ENCODE measurements around the gene PLS1. TPM values are rescaled to one million over a fixed set of nuclear protein-coding genes. Genes with fewer than 3 reads are reported as not detected.

Gene PLS1
- total RNA-seq, 2 experiments from 2014 or later: 2.1 to 2.6 TPM

DNA sequence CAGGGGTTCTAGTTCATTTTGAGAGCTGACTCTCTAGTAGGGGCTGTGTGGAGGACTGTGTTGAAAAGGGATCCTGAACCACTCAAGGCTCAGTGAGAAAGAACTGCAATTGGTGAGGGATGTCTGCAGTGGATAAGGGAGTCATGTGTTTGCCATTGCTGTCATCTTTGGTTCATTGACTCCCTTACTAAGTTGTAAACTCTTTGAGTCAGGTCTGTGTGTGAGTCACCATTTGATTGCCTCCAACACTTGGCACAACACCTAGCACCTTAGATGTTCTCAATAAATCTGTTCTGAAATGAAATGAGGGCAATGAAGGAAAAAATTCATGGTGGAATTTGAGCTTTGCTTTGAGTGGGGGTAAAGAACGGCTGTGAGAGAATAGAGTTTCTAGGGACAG is 51.7 kb downstream of the PLS1 start:
- Mint-ChIP-seq H3K4me3 (no peak overlapping the region), H3K27ac (no peak overlapping the region), H3K4me1 (no peaks in the 10 kb centered on the region), H3K27me3 (no peaks in the 10 kb centered on the region), H3K9me3 (no peaks in the 10 kb centered on the region), H3K36me3 (ENCODE audit: low read depth) (no peaks in the 10 kb centered on the region)
- DNase-seq: no peak
- CTCF ChIA-PET: interaction anchor here (1.1 kb wide), 1 partner anchor 28 kb away, joined by 3 read pairs; no protein-coding TSS in a partner anchor
- POLR2A ChIA-PET: no interaction called here

DNA sequence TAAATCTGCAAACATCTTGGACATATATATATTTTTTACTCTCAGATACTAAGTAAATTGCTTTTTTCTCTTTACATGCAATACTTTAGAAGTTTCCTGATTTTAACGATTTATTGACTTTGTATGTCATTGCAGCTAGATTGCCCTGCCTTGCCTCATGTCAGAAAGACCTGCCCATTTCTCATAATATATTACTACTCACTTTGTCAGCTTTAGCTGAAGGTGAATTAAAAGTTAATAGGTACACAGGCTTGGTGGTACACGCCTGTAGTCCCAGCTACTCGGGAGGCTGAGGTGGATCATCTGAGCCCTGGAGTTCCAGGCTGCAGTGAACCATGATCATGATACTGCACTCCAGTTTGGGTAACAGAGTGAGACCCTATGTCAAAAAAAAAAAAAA is 52.8 kb downstream of the PLS1 start:
- Mint-ChIP-seq H3K27me3 (no peaks in the 10 kb centered on the region), H3K36me3 (ENCODE audit: low read depth) (no peaks in the 10 kb centered on the region), H3K27ac (no peak overlapping the region), H3K4me1 (no peaks in the 10 kb centered on the region), H3K9me3 (no peaks in the 10 kb centered on the region), H3K4me3 (no peak overlapping the region)
- ChIA-PET POLR2A (no interaction called here), CTCF (interaction anchor here (0.7 kb wide), 1 partner anchor 818 kb away, joined by 3 read pairs; no protein-coding TSS in a partner anchor)
- no peak for DNase-seq

DNA sequence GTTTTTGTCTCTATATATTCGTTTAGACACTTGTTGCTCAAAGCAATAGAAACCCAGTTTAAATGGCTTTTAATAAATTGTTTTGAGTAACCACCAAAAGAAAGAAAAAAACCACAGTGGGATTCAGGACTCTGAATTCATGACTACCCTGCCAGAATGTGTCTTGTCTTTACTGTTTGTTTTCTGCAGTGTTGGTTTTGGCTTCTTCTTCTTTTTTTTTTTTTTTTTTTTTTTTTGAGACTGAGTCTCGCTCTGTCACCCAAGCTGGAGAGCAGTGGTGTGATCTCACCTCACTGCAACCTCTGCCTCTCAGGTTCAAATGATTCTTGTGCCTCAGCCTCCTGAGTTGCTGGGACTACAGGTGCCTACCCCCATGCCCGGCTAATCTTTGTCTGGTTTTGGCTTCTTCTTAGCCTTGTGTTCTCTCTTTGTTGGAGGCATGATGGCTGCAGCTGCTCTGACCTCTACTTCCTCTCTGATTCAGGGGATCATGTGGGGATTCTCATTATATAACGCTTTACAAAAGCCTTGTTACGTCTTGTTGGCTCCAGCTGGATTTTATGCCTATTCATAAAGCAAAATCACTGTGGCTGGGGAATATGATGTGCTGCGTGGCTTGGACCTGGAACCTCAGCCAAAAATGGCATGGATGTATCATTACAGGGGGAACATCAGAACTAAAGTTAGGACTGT is 54.0 kb downstream of the PLS1 start:
- ChIA-PET CTCF (interaction anchor here (0.6 kb wide), 1 partner anchor 127 kb away, joined by 3 read pairs; no protein-coding TSS in a partner anchor), POLR2A (no interaction called here)
- Mint-ChIP-seq H3K27ac (no peak overlapping the region), H3K9me3 (no peaks in the 10 kb centered on the region), H3K4me3 (no peak overlapping the region), H3K27me3 (no peaks in the 10 kb centered on the region), H3K4me1 (no peaks in the 10 kb centered on the region), H3K36me3 (ENCODE audit: low read depth) (no peaks in the 10 kb centered on the region)
- no peak for DNase-seq

GRCh38 chr3:142651711-142652110 is 55.5 kb downstream of the PLS1 start:
- Mint-ChIP-seq H3K36me3 (ENCODE audit: low read depth) (no peaks in the 10 kb centered on the region), H3K27ac (no peak overlapping the region), H3K9me3 (no peaks in the 10 kb centered on the region), H3K4me1 (no peaks in the 10 kb centered on the region), H3K4me3 (no peak overlapping the region), H3K27me3 (no peaks in the 10 kb centered on the region)
- POLR2A ChIA-PET: no interaction called here
- CTCF ChIA-PET: interaction anchor here (0.7 kb wide), 1 partner anchor 55 kb away, joined by 7 read pairs; no protein-coding TSS in a partner anchor
- no peak for DNase-seq

- CTCF ChIA-PET: interaction anchor here (1.3 kb wide), 1 partner anchor 176 kb away, joined by 3 read pairs; no protein-coding TSS in a partner anchor
- DNase-seq: no peak
- Mint-ChIP-seq H3K27me3 (no peaks in the 10 kb centered on the region), H3K4me1 (no peaks in the 10 kb centered on the region), H3K4me3 (no peak overlapping the region), H3K9me3 (no peaks in the 10 kb centered on the region), H3K36me3 (ENCODE audit: low read depth) (no peaks in the 10 kb centered on the region), H3K27ac (no peak overlapping the region)
- POLR2A ChIA-PET: no interaction called here
Observed at GRCh38 chr3:142652826-142653292, 56.7 kb downstream of the PLS1 start.

DNA sequence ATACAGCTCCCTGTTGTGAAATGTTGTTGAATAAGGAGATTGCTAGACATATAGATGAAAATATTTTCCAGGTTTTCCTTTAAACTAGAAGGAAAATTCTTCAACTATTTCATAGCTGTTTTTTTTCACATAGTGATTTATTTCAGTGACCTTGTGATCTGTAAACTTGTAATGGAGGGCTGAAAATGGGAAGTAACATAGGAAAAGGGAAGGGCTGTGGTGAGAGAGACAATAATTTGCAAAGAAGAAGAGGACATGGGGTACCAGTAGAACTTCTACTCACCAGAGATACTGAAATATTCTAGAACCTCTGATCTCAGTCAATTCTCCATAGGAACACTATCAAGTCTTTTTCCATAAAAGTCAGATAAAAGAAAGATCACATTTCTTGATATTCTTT is 60.4 kb downstream of the PLS1 start:
- CTCF ChIA-PET: no interaction called here
- no peaks in the 10 kb centered on the region for H3K9me3 Mint-ChIP-seq
- H3K27ac Mint-ChIP-seq: no peak overlapping the region
- H3K4me3 Mint-ChIP-seq: no peak overlapping the region
- DNase-seq: no peak
- POLR2A ChIA-PET: interaction anchor here (0.5 kb wide), 1 partner anchor 32 kb away, joined by 3 read pairs; no protein-coding TSS in a partner anchor
- no peaks in the 10 kb centered on the region for H3K4me1 Mint-ChIP-seq
- H3K36me3 Mint-ChIP-seq (ENCODE audit: low read depth): no peaks in the 10 kb centered on the region
- no peaks in the 10 kb centered on the region for H3K27me3 Mint-ChIP-seq

GRCh38 chr3:142657033-142657432 is 60.8 kb downstream of the PLS1 start:
- Mint-ChIP-seq H3K27ac (no peak overlapping the region), H3K4me3 (no peak overlapping the region), H3K4me1 (no peaks in the 10 kb centered on the region), H3K36me3 (ENCODE audit: low read depth) (no peaks in the 10 kb centered on the region), H3K9me3 (no peaks in the 10 kb centered on the region), H3K27me3 (no peaks in the 10 kb centered on the region)
- DNase-seq: no peak
- CTCF ChIA-PET: no interaction called here
- POLR2A ChIA-PET: interaction anchor here (0.5 kb wide), 1 partner anchor 33 kb away, joined by 3 read pairs; no protein-coding TSS in a partner anchor

DNA sequence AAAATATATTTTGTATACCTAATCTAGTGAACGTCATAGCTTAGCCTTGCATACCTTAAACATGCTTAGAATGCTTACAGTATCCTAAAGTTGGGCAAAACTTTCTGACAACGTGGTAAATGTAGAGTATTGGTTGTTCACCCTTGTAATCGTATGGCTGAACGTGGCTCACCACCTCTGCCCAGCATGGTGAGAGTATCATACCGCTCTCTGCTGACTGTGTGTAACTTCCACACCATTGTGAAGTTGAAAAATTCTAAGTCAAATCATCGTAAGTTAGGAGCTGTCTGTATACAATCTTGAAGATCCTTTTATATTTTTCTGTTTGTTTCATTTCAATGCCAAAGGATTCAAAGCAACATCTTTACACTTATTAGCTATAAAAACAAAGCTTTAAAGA is 64.2 kb downstream of the PLS1 start:
- H3K4me1 Mint-ChIP-seq: no peaks in the 10 kb centered on the region
- DNase-seq: no peak
- H3K27me3 Mint-ChIP-seq: no peaks in the 10 kb centered on the region
- POLR2A ChIA-PET: no interaction called here
- no peak overlapping the region for H3K4me3 Mint-ChIP-seq
- H3K36me3 Mint-ChIP-seq (ENCODE audit: low read depth): no peaks in the 10 kb centered on the region
- H3K9me3 Mint-ChIP-seq: no peaks in the 10 kb centered on the region
- CTCF ChIA-PET: no interaction called here
- H3K27ac Mint-ChIP-seq: no peak overlapping the region

- Mint-ChIP-seq H3K27me3 (no peaks in the 10 kb centered on the region), H3K36me3 (ENCODE audit: low read depth) (no peaks in the 10 kb centered on the region), H3K4me1 (no peaks in the 10 kb centered on the region), H3K27ac (no peak overlapping the region), H3K4me3 (no peak overlapping the region), H3K9me3 (no peaks in the 10 kb centered on the region)
- POLR2A ChIA-PET: no interaction called here
- DNase-seq: no peak
- CTCF ChIA-PET: no interaction called here
Observed at GRCh38 chr3:142660893-142661292, 64.7 kb downstream of the PLS1 start.

- DNase-seq: no peak
- Mint-ChIP-seq H3K27me3 (no peaks in the 10 kb centered on the region), H3K9me3 (no peaks in the 10 kb centered on the region), H3K4me1 (no peaks in the 10 kb centered on the region), H3K4me3 (no peak overlapping the region), H3K27ac (no peak overlapping the region), H3K36me3 (ENCODE audit: low read depth) (no peaks in the 10 kb centered on the region)
- ChIA-PET CTCF (no interaction called here), POLR2A (no interaction called here)
Observed at GRCh38 chr3:142663865-142664264, 67.7 kb downstream of the PLS1 start.

DNA sequence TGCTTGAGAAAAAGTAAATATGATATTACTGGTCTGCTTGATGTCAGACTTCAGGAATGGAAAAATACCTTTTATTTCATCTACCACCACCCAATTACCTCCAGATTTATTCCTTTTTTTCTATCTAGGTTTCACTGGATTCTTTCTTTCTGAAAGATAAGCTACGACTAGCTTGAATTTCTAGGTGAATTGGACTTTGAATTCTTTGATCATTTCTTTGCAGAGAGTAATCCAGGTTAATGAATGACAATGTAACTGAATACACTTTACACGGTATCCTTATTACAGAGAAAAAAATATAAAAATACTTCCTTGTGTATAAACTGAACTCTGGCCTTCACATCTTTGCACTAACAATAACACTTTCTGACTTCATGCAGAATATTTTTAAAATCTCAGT is 68.1 kb downstream of the PLS1 start:
- ChIA-PET CTCF (no interaction called here), POLR2A (no interaction called here)
- Mint-ChIP-seq H3K4me3 (no peak overlapping the region), H3K27me3 (no peaks in the 10 kb centered on the region), H3K4me1 (no peaks in the 10 kb centered on the region), H3K27ac (no peak overlapping the region), H3K9me3 (no peaks in the 10 kb centered on the region), H3K36me3 (ENCODE audit: low read depth) (no peaks in the 10 kb centered on the region)
- no peak for DNase-seq

GRCh38 chr3:142664819-142665218 is 68.6 kb downstream of the PLS1 start:
- H3K27ac Mint-ChIP-seq: no peak overlapping the region
- no peak for DNase-seq
- ChIA-PET CTCF (interaction anchor here (0.6 kb wide), 1 partner anchor 582 kb away, joined by 3 read pairs; no protein-coding TSS in a partner anchor), POLR2A (no interaction called here)
- no peaks in the 10 kb centered on the region for H3K27me3 Mint-ChIP-seq
- H3K36me3 Mint-ChIP-seq (ENCODE audit: low read depth): no peaks in the 10 kb centered on the region
- no peaks in the 10 kb centered on the region for H3K9me3 Mint-ChIP-seq
- no peak overlapping the region for H3K4me3 Mint-ChIP-seq
- no peaks in the 10 kb centered on the region for H3K4me1 Mint-ChIP-seq

GRCh38 chr3:142670120-142670519 is 73.9 kb downstream of the PLS1 start:
- no peak overlapping the region for H3K4me3 Mint-ChIP-seq
- no peak overlapping the region for H3K27ac Mint-ChIP-seq
- DNase-seq: no peak
- H3K36me3 Mint-ChIP-seq (ENCODE audit: low read depth): no peaks in the 10 kb centered on the region
- ChIA-PET POLR2A (no interaction called here), CTCF (no interaction called here)
- H3K27me3 Mint-ChIP-seq: no peaks in the 10 kb centered on the region
- H3K9me3 Mint-ChIP-seq: no peaks in the 10 kb centered on the region
- H3K4me1 Mint-ChIP-seq: no peaks in the 10 kb centered on the region

DNA sequence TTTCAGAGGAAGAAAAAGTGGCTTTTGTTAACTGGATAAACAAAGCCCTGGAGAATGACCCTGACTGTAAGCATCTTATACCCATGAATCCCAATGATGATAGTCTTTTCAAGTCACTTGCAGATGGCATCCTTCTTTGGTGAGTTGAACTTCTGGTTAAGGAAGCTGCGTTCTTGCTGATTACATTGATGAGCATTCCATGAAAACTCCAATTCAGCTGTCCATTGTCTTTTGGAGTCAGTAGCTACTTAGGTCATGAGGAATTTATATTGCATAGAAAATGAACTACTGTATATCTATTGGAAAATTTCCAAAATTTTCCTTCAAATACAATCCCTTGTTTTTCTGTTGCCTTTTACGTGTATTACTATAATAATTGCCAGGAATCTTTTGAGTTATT is 80.0 kb downstream of the PLS1 start:
- H3K4me1 Mint-ChIP-seq: no peaks in the 10 kb centered on the region

More for the DNA sequence above, 80.0 kb downstream of the PLS1 start:
- ChIA-PET CTCF (interaction anchor here (0.5 kb wide), 1 partner anchor 109 kb away, joined by 3 read pairs; no protein-coding TSS in a partner anchor), POLR2A (no interaction called here)
- H3K27me3 Mint-ChIP-seq: no peaks in the 10 kb centered on the region
- no peaks in the 10 kb centered on the region for H3K9me3 Mint-ChIP-seq
- H3K36me3 Mint-ChIP-seq (ENCODE audit: low read depth): no peaks in the 10 kb centered on the region
- no peak overlapping the region for H3K4me3 Mint-ChIP-seq
- no peak for DNase-seq
- no peak overlapping the region for H3K27ac Mint-ChIP-seq
